Activated CD4-positive, alpha-beta memory T cell treated with anti-CD3 and anti-CD28 coated beads for 36 hours (primary cell): Measurements from ENCODE around the gene ZNF80. TPM values are rescaled to one million over a fixed set of nuclear protein-coding genes. Genes with fewer than 3 reads are reported as not detected.
"Not testable (repeated sequence)": the region's sequence is repeated elsewhere in the genome, so short reads cannot be mapped to it uniquely, and the experiment has no call there.

Source experiments
- CTCF ChIA-PET: fragments of 350-600 bp; sonication (Branson Sonifier 250); formaldehyde crosslinking; loops from one replicate; lab custom pipeline; 2021; ENCODE audit warnings: antibody characterized with exemption, inconsistent platforms; lab: Charles Lee
- POLR2A ChIA-PET: fragments of 350-600 bp; sonication (Branson Sonifier 250); formaldehyde crosslinking; loops from one replicate; lab custom pipeline; 2021; ENCODE audit warnings: antibody characterized with exemption; lab: Charles Lee
- DNase-seq: peaks from one replicate; pipeline ENCODE4 v3.0.0-alpha.2; 2020
- H3K27ac Mint-ChIP-seq: one replicate; pipeline ENCODE4 v1.8.0; 2021; ENCODE audit warnings: mixed read lengths
- H3K27me3 Mint-ChIP-seq: one replicate; pipeline ENCODE4 v1.8.0; 2021; ENCODE audit warnings: mixed read lengths
- H3K36me3 Mint-ChIP-seq: one replicate; pipeline ENCODE4 v1.8.0; 2021; ENCODE audit warnings: mixed read lengths
- H3K4me1 Mint-ChIP-seq: one replicate; pipeline ENCODE4 v1.8.0; 2021; ENCODE audit warnings: low read depth, mixed read lengths
- H3K4me3 Mint-ChIP-seq: one replicate; pipeline ENCODE4 v1.8.0; 2021; ENCODE audit warnings: mild to moderate bottlenecking, mixed read lengths
- H3K9me3 Mint-ChIP-seq: one replicate; pipeline ENCODE4 v1.8.0; 2021; ENCODE audit warnings: mixed read lengths
- intact Hi-C: fragments of 100-400 bp; cut with micrococcal nuclease; formaldehyde crosslinking; loops from one replicate; pipeline ENCODE4 v1.15.1; 2023
- total RNA-seq, 2 experiments: library from RNA; stranded (reverse); gene quantifications; one replicate each; pipeline ENCODE4 v1.2.3, GENCODE V29; 2021

The ZNF80 gene
- total RNA-seq, 2 experiments from 2014 or later = 0.31 to 0.33 TPM

GRCh38 chr3:114242947-114243346 is 5.6 kb upstream of the ZNF80 start:
- ChIA-PET POLR2A (interaction anchor here (1.3 kb wide), 1 partner anchor 28 kb away, joined by 8 read pairs; no protein-coding TSS in a partner anchor), CTCF (no interaction called here)
- peaks cover 22% of the 10 kb centered on the region for H3K4me1 Mint-ChIP-seq
- no peaks in the 10 kb centered on the region for H3K27me3 Mint-ChIP-seq
- H3K9me3 Mint-ChIP-seq = peaks cover 8% of the 10 kb centered on the region
- H3K36me3 Mint-ChIP-seq = peaks cover 12% of the 10 kb centered on the region
- DNase-seq = peak; percentile 49
- no peak overlapping the region for H3K4me3 Mint-ChIP-seq
- intact Hi-C loops = loop anchor here (1.0 to 2.0 kb wide), 3 partner anchors 20 to 48 kb away; no protein-coding TSS in a partner anchor
- H3K27ac Mint-ChIP-seq = no peak overlapping the region

- Mint-ChIP-seq H3K4me1 (peaks cover 32% of the 10 kb centered on the region), H3K4me3 (no peak overlapping the region), H3K27ac (peak overlapping the region; percentile 30), H3K36me3 (peaks cover 18% of the 10 kb centered on the region), H3K27me3 (no peaks in the 10 kb centered on the region), H3K9me3 (peaks cover 8% of the 10 kb centered on the region)
- ChIA-PET CTCF (interaction anchor here (0.7 to 1.9 kb wide), 3 partner anchors 23 to 917 kb away, joined by 3 to 5 read pairs (median 4); no protein-coding TSS in a partner anchor), POLR2A (interaction anchor here (0.6 to 1.0 kb wide), 2 partner anchors 26 to 112 kb away, joined by 3 to 4 read pairs; no protein-coding TSS in a partner anchor)
- DNase-seq = no peak
- intact Hi-C loops = no loop called here
These were observed 3.9 kb upstream of the ZNF80 start for GRCh38 chr3:114241262-114241661.

DNA sequence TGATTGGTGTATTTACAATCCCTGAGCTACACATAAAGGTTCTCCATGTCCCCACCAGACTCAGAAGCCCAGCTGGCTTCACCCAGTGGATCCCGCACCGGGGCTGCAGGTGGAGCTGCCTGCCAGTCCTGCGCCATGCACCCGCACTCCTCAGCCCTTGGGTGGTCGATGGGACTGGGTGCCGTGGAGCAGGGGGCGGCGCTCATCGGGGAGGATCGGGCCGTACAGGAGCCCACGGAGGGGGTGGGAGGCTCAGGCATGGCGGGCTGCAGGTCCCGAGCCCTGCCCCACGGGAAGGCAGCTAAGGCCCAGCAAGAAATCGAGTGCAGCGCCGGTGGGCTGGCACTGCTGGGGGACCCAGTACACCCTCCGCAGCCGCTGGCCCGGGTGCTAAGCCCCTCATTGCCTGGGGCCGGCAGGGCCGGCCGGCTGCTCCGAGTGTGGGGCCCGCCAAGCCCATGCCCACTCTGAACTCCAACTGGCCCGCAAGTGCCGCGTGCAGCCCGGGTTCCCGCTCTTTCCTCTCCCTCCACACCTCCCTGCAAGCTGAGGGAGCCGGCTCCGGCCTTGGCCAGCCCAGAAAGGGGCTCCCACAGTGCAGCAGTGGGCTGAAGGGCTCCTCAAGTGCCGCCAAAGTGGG is 888 bp upstream of the ZNF80 start:
- H3K27ac Mint-ChIP-seq, H3K4me3 Mint-ChIP-seq, CTCF ChIA-PET, intact Hi-C loops, H3K9me3 Mint-ChIP-seq, DNase-seq, H3K36me3 Mint-ChIP-seq, H3K27me3 Mint-ChIP-seq, POLR2A ChIA-PET: not testable (repeated sequence)
- H3K4me1 Mint-ChIP-seq = peaks cover 56% of the 10 kb centered on the region

GRCh38 chr3:114235431-114235830 is 1.9 kb downstream of the ZNF80 start:
- intact Hi-C loops = loop anchor here (2.0 kb wide), 1 partner anchor 21 kb away; no protein-coding TSS in a partner anchor
- no peak overlapping the region for H3K4me3 Mint-ChIP-seq
- peaks cover 60% of the 10 kb centered on the region for H3K4me1 Mint-ChIP-seq
- POLR2A ChIA-PET = no interaction called here
- no peaks in the 10 kb centered on the region for H3K27me3 Mint-ChIP-seq
- CTCF ChIA-PET = interaction anchor here (2.8 kb wide), 1 partner anchor 56 kb away, joined by 7 read pairs; no protein-coding TSS in a partner anchor
- H3K36me3 Mint-ChIP-seq = peaks cover 8% of the 10 kb centered on the region
- no peaks in the 10 kb centered on the region for H3K9me3 Mint-ChIP-seq
- no peak for DNase-seq
- peak overlapping the region; percentile 76 for H3K27ac Mint-ChIP-seq

DNA sequence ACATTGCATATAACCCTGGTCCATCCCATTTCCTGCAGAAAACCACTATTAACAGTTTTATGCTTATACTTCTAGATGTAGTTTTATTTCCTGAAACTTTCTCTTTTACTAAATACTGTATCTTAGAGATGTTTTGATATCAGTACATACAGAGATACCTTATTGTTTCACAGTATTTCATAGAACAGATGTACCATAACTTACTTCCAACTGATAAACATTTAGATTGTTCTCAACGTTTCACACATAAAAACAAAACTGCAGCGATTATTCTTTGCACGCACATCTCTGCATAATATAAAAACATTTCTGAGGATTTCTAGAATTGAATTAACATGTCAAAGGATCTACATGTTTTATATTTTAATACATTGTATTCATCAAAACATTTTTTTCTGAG is 2.6 kb downstream of the ZNF80 start:
- no peak overlapping the region for H3K4me3 Mint-ChIP-seq
- H3K9me3 Mint-ChIP-seq = no peaks in the 10 kb centered on the region
- intact Hi-C loops = loop anchor here (1.0 to 2.0 kb wide), 2 partner anchors 8 to 20 kb away; no protein-coding TSS in a partner anchor
- no peaks in the 10 kb centered on the region for H3K27me3 Mint-ChIP-seq
- POLR2A ChIA-PET = interaction anchor here (2.1 kb wide), 1 partner anchor 12 kb away, joined by 9 read pairs; no protein-coding TSS in a partner anchor
- H3K27ac Mint-ChIP-seq = peak overlapping the region; percentile 76
- H3K36me3 Mint-ChIP-seq = peaks cover 8% of the 10 kb centered on the region
- no peak for DNase-seq
- peaks cover 66% of the 10 kb centered on the region for H3K4me1 Mint-ChIP-seq
- CTCF ChIA-PET = interaction anchor here (2.8 kb wide), 1 partner anchor 57 kb away, joined by 7 read pairs; no protein-coding TSS in a partner anchor

- Mint-ChIP-seq H3K27me3 (no peaks in the 10 kb centered on the region), H3K4me3 (no peak overlapping the region), H3K27ac (peak overlapping the region; percentile 83), H3K36me3 (peaks cover 4% of the 10 kb centered on the region), H3K4me1 (peaks cover 80% of the 10 kb centered on the region), H3K9me3 (no peaks in the 10 kb centered on the region)
- DNase-seq = peak; percentile 67
- ChIA-PET POLR2A (interaction anchor here (1.3 to 1.4 kb wide), 2 partner anchors 8 to 17 kb away, joined by 3 read pairs; no protein-coding TSS in a partner anchor), CTCF (interaction anchor here (1.4 to 1.8 kb wide), 3 partner anchors 9 to 59 kb away, joined by 4 to 5 read pairs (median 5); no protein-coding TSS in a partner anchor)
- intact Hi-C loops = no loop called here
These were observed 5.8 kb downstream of the ZNF80 start for GRCh38 chr3:114231616-114232015.

DNA sequence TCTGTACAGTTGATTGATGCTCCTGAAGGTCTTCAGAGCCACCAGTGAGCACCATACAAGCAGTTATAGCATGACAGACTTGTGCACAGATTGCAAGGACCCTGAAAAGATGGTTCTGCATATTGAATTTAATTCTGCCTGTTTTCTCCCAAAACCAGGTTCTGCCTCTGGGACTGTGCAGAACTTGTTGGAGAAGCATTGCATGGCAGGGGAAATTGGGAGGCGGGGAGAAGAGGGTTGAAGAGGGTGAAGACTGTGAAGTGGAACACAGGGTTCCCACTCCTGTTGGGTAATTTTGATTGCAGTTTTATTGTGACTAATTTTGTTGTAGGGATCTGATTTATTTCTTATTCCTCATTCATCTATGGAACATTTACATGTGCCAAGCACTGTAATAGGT is 10.3 kb downstream of the ZNF80 start:
- intact Hi-C loops = no loop called here
- Mint-ChIP-seq H3K4me3 (no peak overlapping the region), H3K4me1 (peaks cover 86% of the 10 kb centered on the region), H3K27ac (peak overlapping the region; percentile 92), H3K36me3 (peaks cover 28% of the 10 kb centered on the region), H3K27me3 (no peaks in the 10 kb centered on the region), H3K9me3 (peaks cover 19% of the 10 kb centered on the region)
- ChIA-PET POLR2A (interaction anchor here (1.4 kb wide), 1 partner anchor 10 kb away, joined by 5 read pairs; no protein-coding TSS in a partner anchor), CTCF (interaction anchor here (0.5 to 1.4 kb wide), 3 partner anchors 10 to 286 kb away, joined by 4 to 6 read pairs (median 4); no protein-coding TSS in a partner anchor)
- no peak for DNase-seq

- Mint-ChIP-seq H3K27ac (peak overlapping the region; percentile 92), H3K27me3 (no peaks in the 10 kb centered on the region), H3K9me3 (peaks cover 19% of the 10 kb centered on the region), H3K4me1 (peaks cover 86% of the 10 kb centered on the region), H3K36me3 (peaks cover 28% of the 10 kb centered on the region), H3K4me3 (peak overlapping the region; percentile 30)
- intact Hi-C loops = loop anchor here (1.0 kb wide), 1 partner anchor 8 kb away; no protein-coding TSS in a partner anchor
- ChIA-PET POLR2A (interaction anchor here (1.4 kb wide), 1 partner anchor 10 kb away, joined by 5 read pairs; no protein-coding TSS in a partner anchor), CTCF (no interaction called here)
- DNase-seq = no peak
These were observed 11.1 kb downstream of the ZNF80 start for GRCh38 chr3:114226313-114226712.

GRCh38 chr3:114223143-114223542 is 14.2 kb downstream of the ZNF80 start:
- peaks cover 31% of the 10 kb centered on the region for H3K36me3 Mint-ChIP-seq
- DNase-seq = no peak
- CTCF ChIA-PET = interaction anchor here (0.6 to 5.3 kb wide), 8 partner anchors 8 to 195 kb away, joined by 3 to 38 read pairs (median 6); partner anchors contain the start of gene TIGIT
- POLR2A ChIA-PET = interaction anchor here (1.0 to 4.9 kb wide), 7 partner anchors 8 to 87 kb away, joined by 3 to 99 read pairs (median 9); partner anchors contain the start of gene TIGIT
- peaks cover 90% of the 10 kb centered on the region for H3K4me1 Mint-ChIP-seq
- no peak overlapping the region for H3K4me3 Mint-ChIP-seq
- no peaks in the 10 kb centered on the region for H3K27me3 Mint-ChIP-seq
- H3K9me3 Mint-ChIP-seq = peaks cover 19% of the 10 kb centered on the region
- peak overlapping the region; percentile 92 for H3K27ac Mint-ChIP-seq
- intact Hi-C loops = loop anchor here (1.0 kb wide), 4 partner anchors 10 to 85 kb away; no protein-coding TSS in a partner anchor

GRCh38 chr3:114221881-114222264 is 15.5 kb downstream of the ZNF80 start:
- ChIA-PET CTCF (interaction anchor here (0.6 to 5.3 kb wide), 10 partner anchors 8 to 433 kb away, joined by 3 to 38 read pairs (median 5); no protein-coding TSS in a partner anchor), POLR2A (interaction anchor here (1.0 to 4.9 kb wide), 11 partner anchors 8 to 475 kb away, joined by 3 to 99 read pairs (median 7); partner anchors contain the start of genes ATP6V1A and TIGIT)
- H3K9me3 Mint-ChIP-seq = peaks cover 19% of the 10 kb centered on the region
- H3K36me3 Mint-ChIP-seq = peaks cover 38% of the 10 kb centered on the region
- no peaks in the 10 kb centered on the region for H3K27me3 Mint-ChIP-seq
- H3K4me3 Mint-ChIP-seq = peak overlapping the region; percentile 41
- peaks cover 79% of the 10 kb centered on the region for H3K4me1 Mint-ChIP-seq
- DNase-seq = peak; percentile 46
- intact Hi-C loops = loop anchor here (1.0 kb wide), 2 partner anchors 69 to 110 kb away; no protein-coding TSS in a partner anchor
- H3K27ac Mint-ChIP-seq = peak overlapping the region; percentile 92

DNA sequence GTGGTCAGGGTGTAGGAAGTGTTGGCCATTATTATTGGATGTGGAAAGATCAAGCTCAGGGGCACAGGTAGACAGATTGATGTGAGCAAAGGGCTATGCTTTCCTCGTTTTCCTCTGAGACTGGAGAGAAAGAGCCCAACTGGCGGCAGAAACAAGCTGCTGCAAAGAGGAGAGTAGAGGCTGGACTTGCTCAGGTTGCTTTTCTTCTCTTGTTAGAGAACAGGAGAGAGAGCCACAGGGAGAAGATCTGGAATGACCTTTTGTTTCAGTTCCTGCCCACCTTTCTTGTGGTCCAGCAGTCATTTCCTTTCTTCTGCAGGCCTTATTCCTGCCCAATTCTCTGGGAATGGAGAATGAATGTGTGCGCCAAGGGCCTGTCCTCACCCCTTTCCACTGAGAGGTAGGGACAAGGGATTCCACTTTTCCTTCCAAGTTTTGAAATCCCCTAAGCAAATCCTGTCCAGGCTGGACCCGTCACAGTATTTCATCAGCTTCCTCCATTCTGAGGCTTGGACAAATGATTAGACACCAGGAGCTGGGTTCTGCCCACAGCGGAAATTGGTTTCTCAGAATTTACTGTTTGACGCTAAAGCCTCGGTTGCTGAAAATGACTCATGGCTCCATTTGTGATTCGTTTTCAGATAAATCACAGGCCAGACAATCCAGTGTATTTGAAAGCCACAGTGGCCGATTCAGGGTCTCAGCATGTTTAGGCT is 16.1 kb downstream of the ZNF80 start:
- Mint-ChIP-seq H3K9me3 (peaks cover 19% of the 10 kb centered on the region), H3K4me1 (peaks cover 74% of the 10 kb centered on the region), H3K36me3 (peaks cover 36% of the 10 kb centered on the region), H3K27me3 (no peaks in the 10 kb centered on the region), H3K4me3 (peak overlapping the region; percentile 41), H3K27ac (peak overlapping the region; percentile 92)
- POLR2A ChIA-PET = interaction anchor here (1.0 to 4.9 kb wide), 12 partner anchors 7 to 474 kb away, joined by 3 to 99 read pairs (median 6); partner anchors contain the start of genes ATP6V1A and TIGIT
- peak; percentile 83 for DNase-seq
- CTCF ChIA-PET = interaction anchor here (0.6 to 5.3 kb wide), 10 partner anchors 7 to 434 kb away, joined by 3 to 38 read pairs (median 5); no protein-coding TSS in a partner anchor
- intact Hi-C loops = loop anchor here (1.0 kb wide), 2 partner anchors 70 to 111 kb away; no protein-coding TSS in a partner anchor
